Sigmoid colon (tissue), 7 donors: ENCODE data around the gene ARHGAP10. TPM values are rescaled to one million over a fixed set of nuclear protein-coding genes. Genes with fewer than 3 reads are reported as not detected.

ENCODE experiments used
- DNase-seq: peaks from one replicate; pipeline ENCODE4 v3.0.0-alpha.2; 2019
- H3K27ac ChIP-seq, 4 donors: fragments of 200-600 bp; sonication (generic); one replicate each; pipeline ENCODE4 v1.5.1; 2016 to 2019; ENCODE audit warnings: mild to moderate bottlenecking in 1 of 4
- H3K27me3 ChIP-seq, 3 donors: fragments of 200-600 bp; sonication (generic); one replicate each; pipeline ENCODE4 v1.5.1; 2019; ENCODE audit warnings: mild to moderate bottlenecking in 1 of 3
- H3K36me3 ChIP-seq, 4 donors: fragments of 200-600 bp; sonication (generic); one replicate each; pipeline ENCODE4 v1.5.1; 2016 to 2019
- H3K4me1 ChIP-seq, 4 donors: fragments of 200-600 bp; sonication (generic); one replicate each; pipeline ENCODE4 v1.5.1; 2017 to 2019
- H3K4me3 ChIP-seq, 4 donors: fragments of 200-600 bp; sonication (generic); one replicate each; pipeline ENCODE4 v1.5.1; 2017 to 2019; ENCODE audit warnings: mild to moderate bottlenecking in 2 of 4, moderate library complexity in 1 of 4
- H3K9me3 ChIP-seq, 4 donors: fragments of 200-600 bp in 3 of 4; sonication (generic) in 3 of 4; one replicate each; pipeline versions ENCODE4 v1.5.1 to v1.6.1; 2013 to 2019
- CTCF ChIP-seq, 4 experiments: fragments of 450-650 bp in 3 of 4; fragments of 200-600 bp in 1 of 4; IDR thresholded peaks; one replicate each; pipeline ENCODE4 v1.5.1; 2016 to 2019; ENCODE audit warnings: antibody characterized with exemption in 4 of 4, mild to moderate bottlenecking in 3 of 4, moderate library complexity in 2 of 4
- EP300 ChIP-seq, 4 donors: sonication (generic); formaldehyde crosslinking; IDR thresholded peaks; one replicate each; pipeline ENCODE4 v1.6.1; 2017; ENCODE audit warnings: antibody characterized with exemption in 4 of 4
- POLR2A ChIP-seq, 2 donors: fragments of 450-650 bp; IDR thresholded peaks; one replicate each; pipeline ENCODE4 v1.6.1; 2016; ENCODE audit warnings: antibody characterized with exemption in 2 of 2, mild to moderate bottlenecking in 2 of 2, moderate library complexity in 2 of 2
- POLR2AphosphoS5 ChIP-seq, 4 donors: sonication (generic); formaldehyde crosslinking; IDR thresholded peaks; one replicate each; pipeline ENCODE4 v1.6.1; 2017; ENCODE audit warnings: antibody characterized with exemption in 4 of 4
- WGBS, 2 donors: extraction: QIAGEN DNeasy Blood & Tissue Kit; methylation state at CpG; one replicate each; pipeline ENCODE4 v1.1.7; 2013; 5-methylcytosine and 5-hydroxymethylcytosine counted together
- intact Hi-C: fragments of 100-400 bp; cut with DNase I; formaldehyde crosslinking; loops from one replicate; pipeline ENCODE4 v1.15.1; 2023
- polyA plus RNA-seq, 3 donors: library from polyadenylated mRNA; stranded (reverse); fragments of 200-250 nt; gene quantifications; one replicate each; pipeline ENCODE4 v1.2.3, GENCODE V29; 2013
- total RNA-seq, 4 donors: library from RNA; depleted of rRNA; stranded (reverse); fragments of >200 nt; gene quantifications; one replicate each; pipeline ENCODE4 v1.1.0, GENCODE V29; 2016
- donor health status: healthy with polysubstance abuse.
- donor health status: Bipolar disorder and iron deficiency.
- donor health status: healthy.

The ARHGAP10 gene
- total and polyA plus RNA-seq, 7 donors, result 3.0 to 158 (median 123) TPM

DNA sequence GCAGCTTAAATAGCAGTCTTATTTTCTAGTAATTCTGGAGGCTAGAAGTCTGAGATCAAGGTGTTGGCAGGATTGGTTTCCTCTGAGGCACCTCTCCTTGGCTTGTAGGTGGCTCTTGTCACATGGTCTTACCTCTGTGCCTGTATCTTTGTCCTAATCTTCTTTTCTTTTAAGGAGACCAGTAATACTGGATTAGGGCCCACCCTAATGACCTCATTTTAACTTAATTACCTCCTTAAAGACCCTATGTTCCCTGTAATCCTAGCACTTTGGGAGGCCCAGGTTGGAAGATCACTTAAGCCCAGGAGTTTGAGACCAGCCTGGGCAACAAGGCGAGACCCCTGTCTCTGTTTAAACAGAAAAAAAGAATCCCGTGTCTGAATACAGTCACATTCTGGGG is 38.9 kb downstream of the ARHGAP10 start:
- peak overlapping the region; percentile 3 to 73 (median 12) for H3K27ac ChIP-seq
- 89 to 95% methylated on average over 2 of the region's 2 CpGs for WGBS, 2 donors

DNA sequence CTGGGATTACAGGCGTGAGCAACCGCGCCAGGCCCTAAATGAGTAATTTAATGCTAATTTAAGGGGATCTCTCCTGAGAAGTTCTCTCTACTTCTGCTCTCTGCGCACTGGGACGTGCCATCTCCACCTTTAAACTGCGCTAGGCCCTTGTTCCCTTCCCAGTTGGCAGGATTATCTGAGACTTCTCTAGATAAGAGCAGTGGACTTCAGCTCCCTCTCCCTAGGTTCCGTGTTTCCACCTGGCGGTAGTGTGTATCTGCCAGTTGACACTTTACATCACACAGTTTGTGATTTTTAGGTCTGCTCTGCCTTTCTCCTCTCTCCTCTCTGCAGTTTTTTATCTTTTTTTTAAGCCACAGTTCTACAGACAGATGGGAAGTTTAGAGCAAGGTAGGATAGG is 40.2 kb downstream of the ARHGAP10 start:
- Histone ChIP-seq H3K4me1 (peaks cover 0 to 90% (median 82%) of the 10 kb centered on the region in 4 donors), H3K27ac (peak overlapping the region; percentile 61 to 73 (median 67)), H3K4me3 (no peak overlapping the region), H3K9me3 (no peaks in the 10 kb centered on the region), H3K36me3 (no peaks in the 10 kb centered on the region), H3K27me3 (no peaks in the 10 kb centered on the region)
- TF ChIP-seq CTCF (IDR thresholded peaks at IDR 0.05) (no peak), POLR2AphosphoS5 (IDR thresholded peaks at IDR 0.05) (no peak), POLR2A (IDR thresholded peaks at IDR 0.05) (no peak)
- DNase-seq, result no peak
- intact Hi-C loops, result no loop called here
- 37 to 85% methylated on average over 8 of the region's 8 CpGs for WGBS, 2 donors

More for the DNA sequence above, 38.9 kb downstream of the ARHGAP10 start:
- no peaks in the 10 kb centered on the region for H3K27me3 ChIP-seq
- intact Hi-C loops, result no loop called here
- DNase-seq, result no peak
- no peak for TF ChIP-seq EP300 (IDR thresholded peaks at IDR 0.05)
- TF ChIP-seq CTCF (IDR thresholded peaks at IDR 0.05), result no peak
- no peak for TF ChIP-seq POLR2A (IDR thresholded peaks at IDR 0.05)
- TF ChIP-seq POLR2AphosphoS5 (IDR thresholded peaks at IDR 0.05), result no peak
- no peak overlapping the region for H3K4me3 ChIP-seq
- H3K4me1 ChIP-seq, result peaks cover 0 to 79% (median 72%) of the 10 kb centered on the region in 4 donors
- H3K9me3 ChIP-seq, result no peaks in the 10 kb centered on the region
- H3K36me3 ChIP-seq, result no peaks in the 10 kb centered on the region

- Histone ChIP-seq H3K4me3 (no peak overlapping the region), H3K4me1 (peaks cover 0 to 90% (median 82%) of the 10 kb centered on the region in 4 donors), H3K36me3 (no peaks in the 10 kb centered on the region), H3K27ac (peak overlapping the region; percentile 61 to 73 (median 67)), H3K9me3 (no peaks in the 10 kb centered on the region), H3K27me3 (no peaks in the 10 kb centered on the region)
- 48 to 66% methylated on average over 5 of the region's 5 CpGs for WGBS, 2 donors
- intact Hi-C loops, result no loop called here
- TF ChIP-seq POLR2A (IDR thresholded peaks at IDR 0.05), result no peak
- no peak for TF ChIP-seq CTCF (IDR thresholded peaks at IDR 0.05)
- TF ChIP-seq EP300 (IDR thresholded peaks at IDR 0.05), result no peak
- no peak for TF ChIP-seq POLR2AphosphoS5 (IDR thresholded peaks at IDR 0.05)
- DNase-seq, result no peak
Observed at GRCh38 chr4:147772459-147772969, 40.6 kb downstream of the ARHGAP10 start.

GRCh38 chr4:147773261-147774184 is 41.6 kb downstream of the ARHGAP10 start:
- Histone ChIP-seq H3K9me3 (no peaks in the 10 kb centered on the region), H3K4me1 (peaks cover 0 to 91% (median 82%) of the 10 kb centered on the region in 4 donors), H3K4me3 (no peak overlapping the region), H3K36me3 (no peaks in the 10 kb centered on the region), H3K27me3 (no peaks in the 10 kb centered on the region), H3K27ac (peak overlapping the region; percentile 61 to 73 (median 67))
- TF ChIP-seq EP300 (IDR thresholded peaks at IDR 0.05) (no peak), POLR2A (IDR thresholded peaks at IDR 0.05) (no peak)
- 54 to 61% methylated on average over 3 of the region's 3 CpGs for WGBS, 2 donors
- no peak for DNase-seq
- intact Hi-C loops, result no loop called here

- H3K9me3 ChIP-seq, result no peaks in the 10 kb centered on the region
- 45 to 83% methylated on average over 10 of the region's 10 CpGs for WGBS, 2 donors
- DNase-seq, result no peak
- H3K27me3 ChIP-seq, result no peaks in the 10 kb centered on the region
- no peak overlapping the region for H3K4me3 ChIP-seq
- TF ChIP-seq POLR2A (IDR thresholded peaks at IDR 0.05) (no peak), CTCF (IDR thresholded peaks at IDR 0.05) (no peak), EP300 (IDR thresholded peaks at IDR 0.05) (no peak), POLR2AphosphoS5 (IDR thresholded peaks at IDR 0.05) (no peak)
- intact Hi-C loops, result no loop called here
- peaks cover 0 to 89% (median 76%) of the 10 kb centered on the region in 4 donors for H3K4me1 ChIP-seq
- H3K36me3 ChIP-seq, result no peaks in the 10 kb centered on the region
- no peak overlapping the region for H3K27ac ChIP-seq
Observed at GRCh38 chr4:147776716-147777115, 44.8 kb downstream of the ARHGAP10 start.
